DMS153 (cell line): Measurements from ENCODE around the gene B3GNT9.
"Not testable (repeated sequence)": the region's sequence is repeated elsewhere in the genome, so short reads cannot be mapped to it uniquely, and the experiment has no call there.

Experiments
- DNase-seq: peaks from one replicate; lab custom pipeline; 2025; lab: John Stamatoyannopoulos, UW

Gene B3GNT9

DNA sequence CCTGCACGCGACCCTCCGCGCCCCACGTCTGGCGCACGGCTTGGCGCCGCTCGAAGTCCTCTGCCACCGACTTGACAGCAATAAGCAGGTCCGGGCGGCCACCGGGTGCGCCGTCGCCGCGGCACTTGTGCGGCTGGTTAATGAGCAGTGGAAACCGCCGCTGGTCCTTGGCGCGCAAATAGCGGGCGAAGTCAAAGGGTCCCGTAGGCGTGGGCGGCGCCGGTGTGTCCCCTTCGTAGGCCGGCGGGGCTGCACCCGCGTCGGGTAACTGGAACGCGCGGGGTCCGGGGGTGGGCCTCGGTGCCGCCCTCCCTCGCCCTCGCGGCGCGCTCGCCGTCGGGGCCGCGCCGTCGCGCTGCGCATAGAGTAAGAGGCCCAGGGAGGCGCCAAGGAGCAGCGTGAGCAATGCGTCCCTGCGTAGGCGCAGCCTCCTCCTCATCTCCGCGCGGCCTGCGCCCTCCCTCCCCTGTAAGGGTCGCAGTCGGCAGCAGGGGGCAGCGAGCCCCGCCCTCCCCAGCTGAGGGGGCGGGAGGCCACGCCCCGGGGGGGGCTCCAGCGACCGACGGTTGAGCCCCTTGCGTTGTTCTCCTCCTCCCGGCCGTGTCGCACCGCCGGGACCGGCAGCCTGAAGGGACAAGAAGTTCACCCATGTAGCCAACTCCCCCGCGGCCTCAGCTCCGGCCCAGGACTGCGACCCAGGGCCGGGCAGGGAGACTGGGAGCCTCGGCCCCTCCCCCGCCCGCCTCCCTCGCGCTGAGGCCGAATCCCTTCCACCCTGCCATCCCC, 558 bp downstream of the B3GNT9 start:
- DNase-seq, result no peak

DNA sequence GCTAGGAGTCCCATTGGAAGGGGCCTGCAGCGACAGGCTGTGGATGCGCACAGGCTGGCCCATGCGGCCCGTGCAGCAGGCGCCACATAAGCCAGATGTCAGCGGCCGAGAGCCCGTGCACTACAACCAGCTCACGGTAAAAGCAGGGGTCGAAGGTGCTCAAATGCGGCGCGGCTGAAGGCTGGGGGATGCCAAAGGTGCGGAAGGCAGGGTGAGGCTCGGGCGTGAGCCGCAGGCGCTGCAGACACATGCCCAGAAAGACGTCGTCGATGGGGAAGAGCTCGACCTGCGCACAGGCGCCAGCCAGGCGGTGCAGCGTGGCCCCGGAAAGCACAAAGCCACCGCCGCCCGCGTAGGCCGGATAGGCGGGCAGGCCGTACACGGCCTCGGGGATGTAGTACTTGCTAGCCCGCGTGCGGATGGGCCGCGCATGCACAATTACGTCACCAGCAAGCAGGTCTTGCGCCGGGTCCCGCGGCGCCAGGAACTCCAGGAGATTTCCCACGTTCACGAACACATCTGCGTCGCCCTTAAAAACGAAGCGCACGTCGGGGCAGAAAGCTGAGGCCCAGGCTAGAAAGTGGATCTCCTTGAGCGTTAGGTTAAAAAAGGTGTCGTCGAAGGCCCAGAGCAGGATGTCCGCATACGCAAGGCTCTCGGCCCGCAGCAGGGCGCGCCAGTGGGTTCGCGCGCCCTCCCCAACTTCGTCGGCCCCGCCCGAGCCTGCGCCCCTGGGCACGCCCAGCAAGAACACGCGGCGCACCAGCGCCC, 1.3 kb downstream of the B3GNT9 start:
- no peak for DNase-seq

GRCh38 chr16:67148656-67149275, 2.0 kb downstream of the B3GNT9 start:
- DNase-seq, result no peak

- DNase-seq, result no peak
Measured at GRCh38 chr16:67148221-67148620, 2.6 kb downstream of the B3GNT9 start.

DNA sequence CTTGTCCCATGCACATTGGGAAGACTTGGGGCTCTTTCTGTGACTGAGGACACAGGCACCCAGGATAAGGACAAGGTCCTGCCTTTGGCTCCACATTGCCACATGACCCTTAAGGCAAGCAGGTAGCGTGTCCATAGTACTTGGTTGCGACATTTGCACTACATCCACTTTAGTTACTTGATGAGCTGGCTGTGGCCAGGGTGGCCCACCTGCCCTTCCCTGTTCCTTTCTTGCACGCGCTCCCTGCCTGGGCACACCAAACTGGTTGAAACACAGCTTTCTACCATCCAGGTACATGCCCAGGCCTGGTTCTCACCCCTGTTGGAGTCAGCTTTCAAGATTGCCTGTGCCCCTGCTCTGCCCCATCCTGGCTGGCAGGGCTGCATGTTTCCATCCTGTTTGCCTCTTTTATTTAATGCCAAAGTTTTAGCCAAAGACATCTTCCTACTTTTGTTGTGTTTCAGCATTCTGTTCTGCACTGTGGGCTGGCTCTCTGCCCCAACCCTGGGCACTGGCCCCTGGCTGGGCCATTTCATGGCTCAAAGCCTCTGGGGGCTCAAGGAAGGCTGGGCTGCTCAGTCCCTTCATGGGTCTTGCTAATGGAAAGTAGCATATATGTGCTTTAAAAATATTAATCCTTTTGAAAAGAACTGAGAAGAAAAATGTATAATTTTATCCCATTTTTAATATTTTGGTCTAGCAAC, 3.2 kb downstream of the B3GNT9 start:
- DNase-seq, result no peak

- DNase-seq, result no peak
Measured at GRCh38 chr16:67146523-67147357, 4.1 kb downstream of the B3GNT9 start.

DNA sequence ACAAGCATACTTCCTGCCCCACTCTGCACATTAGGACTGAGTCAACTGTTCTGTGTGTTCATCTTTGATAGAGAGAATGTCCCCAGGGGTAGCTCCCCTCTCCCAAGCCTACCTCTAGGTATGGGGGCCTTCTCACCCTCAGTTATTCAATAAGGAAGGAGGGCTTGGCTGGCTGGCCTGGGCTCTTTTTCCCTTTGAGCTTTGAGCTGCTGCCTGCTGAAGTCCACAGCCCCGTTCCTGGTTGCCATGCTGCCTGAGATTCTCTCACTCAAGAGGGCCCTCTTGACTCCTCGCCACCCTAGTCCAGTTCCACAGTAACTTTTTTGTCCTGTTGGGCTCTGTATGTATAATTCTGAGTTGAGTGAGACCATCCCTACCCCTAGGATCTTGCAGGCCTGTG, 5.1 kb downstream of the B3GNT9 start:
- DNase-seq, result no peak

DNA sequence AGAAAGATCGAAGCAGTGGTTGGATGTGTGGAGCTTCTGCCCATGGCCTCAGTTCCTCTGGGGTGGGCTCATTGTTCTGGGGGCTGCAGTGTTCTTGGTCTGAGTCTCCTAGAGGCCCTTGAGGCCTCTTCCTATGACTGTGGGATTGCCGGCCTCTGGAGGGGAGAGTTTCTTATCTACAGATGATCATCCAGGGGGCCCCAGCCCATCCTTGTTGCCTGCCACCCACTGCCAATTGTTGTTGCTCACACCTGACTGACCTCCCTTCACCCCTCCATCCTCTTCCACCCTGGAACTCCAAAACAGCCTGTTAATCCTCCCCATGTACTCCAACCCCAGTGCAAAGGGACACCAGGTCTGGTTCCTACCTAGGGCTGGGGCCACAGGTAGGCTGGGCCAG, 5.9 kb downstream of the B3GNT9 start:
- DNase-seq, result no peak

DNA sequence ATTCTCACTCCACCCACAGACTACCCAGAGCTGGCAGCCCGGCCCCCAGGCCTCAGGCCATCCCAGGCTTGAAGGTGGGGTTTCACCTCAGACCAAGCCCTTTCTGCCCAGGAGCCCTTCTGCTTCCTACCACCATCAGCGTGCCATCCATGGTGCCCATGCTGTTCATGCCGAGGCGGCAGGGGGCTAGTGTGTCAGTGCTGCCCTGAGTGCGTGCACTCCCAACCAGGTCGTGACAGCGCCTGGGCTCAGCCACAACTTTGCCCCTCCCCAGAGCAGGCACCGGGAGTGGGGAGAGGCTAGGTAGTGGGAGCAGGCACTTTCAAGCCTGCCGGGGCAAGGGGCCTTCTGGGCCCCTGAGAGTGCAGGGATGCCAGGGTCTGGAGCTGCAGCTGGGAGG, 8.5 kb downstream of the B3GNT9 start:
- no peak for DNase-seq

DNA sequence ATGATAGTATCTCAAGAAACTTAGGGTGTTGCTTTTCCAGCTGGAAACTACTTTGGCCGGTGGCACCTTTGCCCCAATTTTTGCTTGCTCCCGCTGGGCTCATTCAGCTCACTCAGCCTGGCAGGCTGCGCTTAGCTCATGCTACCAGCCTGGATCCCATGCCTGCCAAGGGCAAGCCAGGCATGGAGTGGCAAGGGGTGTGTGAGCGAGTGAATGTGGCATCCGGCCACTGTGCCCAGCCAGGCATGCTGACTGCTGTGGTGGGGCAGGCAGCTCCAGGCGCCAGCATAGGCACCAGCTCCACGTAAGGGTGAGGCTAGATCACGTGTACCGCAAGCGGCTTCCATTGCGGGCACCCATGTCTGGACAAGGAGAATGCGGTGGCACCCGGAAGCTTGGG, 9.4 kb downstream of the B3GNT9 start:
- DNase-seq, result no peak

- no peak for DNase-seq
Measured at GRCh38 chr16:67137605-67138004, 13.2 kb downstream of the B3GNT9 start.

GRCh38 chr16:67129422-67129821, 21.4 kb downstream of the B3GNT9 start:
- DNase-seq, result no peak

DNA sequence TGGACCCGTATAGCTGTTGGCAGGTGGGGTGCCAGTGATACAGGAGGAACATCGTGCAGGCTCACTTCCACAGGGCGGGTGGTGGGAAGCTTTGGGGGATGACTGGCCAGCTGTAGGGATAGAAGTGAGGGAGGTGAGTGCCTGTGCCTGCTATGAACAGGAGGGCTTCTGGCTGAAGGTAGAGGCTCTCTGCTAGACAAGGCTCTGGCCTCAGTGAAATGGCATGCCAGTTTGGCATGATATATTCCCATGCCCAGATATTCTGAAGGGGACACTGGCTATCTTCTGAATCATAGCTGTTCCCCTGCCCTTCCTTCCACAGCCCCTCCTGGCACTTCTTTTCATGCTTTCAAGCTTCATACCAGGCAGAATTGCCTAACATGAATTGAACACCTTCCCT, 21.9 kb downstream of the B3GNT9 start:
- DNase-seq, result no peak

GRCh38 chr16:67128417-67128816, 22.4 kb downstream of the B3GNT9 start:
- DNase-seq, result no peak

GRCh38 chr16:67122799-67123198, 28.0 kb downstream of the B3GNT9 start:
- not testable (repeated sequence) for DNase-seq

- no peak for DNase-seq
Measured at GRCh38 chr16:67120025-67120424, 30.8 kb downstream of the B3GNT9 start.

GRCh38 chr16:67117716-67118115, 33.1 kb downstream of the B3GNT9 start:
- DNase-seq, result no peak

GRCh38 chr16:67116388-67117311, 34.1 kb downstream of the B3GNT9 start:
- DNase-seq, result no peak

GRCh38 chr16:67115639-67116038, 35.2 kb downstream of the B3GNT9 start:
- DNase-seq, result no peak

DNA sequence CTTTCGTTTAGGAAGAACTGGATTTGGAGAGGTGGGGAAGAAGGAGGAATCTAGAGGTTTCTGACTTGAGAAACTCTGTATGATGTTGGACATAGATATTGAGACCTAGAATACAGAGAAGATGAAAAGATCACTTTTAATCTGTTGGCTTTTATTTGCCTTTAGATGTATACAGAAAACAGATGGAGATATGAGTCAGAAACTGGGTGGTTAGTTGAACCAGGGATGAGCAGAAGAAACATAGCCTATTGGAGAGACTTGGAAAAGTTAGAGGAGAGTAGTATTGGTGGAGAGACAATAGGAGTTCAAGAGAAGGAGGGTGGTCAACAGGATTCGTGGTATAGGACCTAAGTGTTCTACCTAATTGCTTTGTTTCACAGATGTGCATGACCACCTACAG, 36.0 kb downstream of the B3GNT9 start:
- DNase-seq, result no peak
